ENCODE results near the gene KANSL1L.

KANSL1L gene

GRCh38 chr2:210002158-210003157 is 168.8 kb downstream of the KANSL1L start, which contains the start of gene RPE:
RPE (plus strand) TSS chr2:210002638; CDS start chr2:210002662, 24 bp downstream.
- no peak for FAIRE-seq
- DNase-seq (ENCODE audit: insufficient read length, low spot score): peak; percentile 55
- TF ChIP-seq CTCF (IDR thresholded peaks at IDR 0.05; ENCODE audit: insufficient read depth, missing control alignments): no peak

DNA sequence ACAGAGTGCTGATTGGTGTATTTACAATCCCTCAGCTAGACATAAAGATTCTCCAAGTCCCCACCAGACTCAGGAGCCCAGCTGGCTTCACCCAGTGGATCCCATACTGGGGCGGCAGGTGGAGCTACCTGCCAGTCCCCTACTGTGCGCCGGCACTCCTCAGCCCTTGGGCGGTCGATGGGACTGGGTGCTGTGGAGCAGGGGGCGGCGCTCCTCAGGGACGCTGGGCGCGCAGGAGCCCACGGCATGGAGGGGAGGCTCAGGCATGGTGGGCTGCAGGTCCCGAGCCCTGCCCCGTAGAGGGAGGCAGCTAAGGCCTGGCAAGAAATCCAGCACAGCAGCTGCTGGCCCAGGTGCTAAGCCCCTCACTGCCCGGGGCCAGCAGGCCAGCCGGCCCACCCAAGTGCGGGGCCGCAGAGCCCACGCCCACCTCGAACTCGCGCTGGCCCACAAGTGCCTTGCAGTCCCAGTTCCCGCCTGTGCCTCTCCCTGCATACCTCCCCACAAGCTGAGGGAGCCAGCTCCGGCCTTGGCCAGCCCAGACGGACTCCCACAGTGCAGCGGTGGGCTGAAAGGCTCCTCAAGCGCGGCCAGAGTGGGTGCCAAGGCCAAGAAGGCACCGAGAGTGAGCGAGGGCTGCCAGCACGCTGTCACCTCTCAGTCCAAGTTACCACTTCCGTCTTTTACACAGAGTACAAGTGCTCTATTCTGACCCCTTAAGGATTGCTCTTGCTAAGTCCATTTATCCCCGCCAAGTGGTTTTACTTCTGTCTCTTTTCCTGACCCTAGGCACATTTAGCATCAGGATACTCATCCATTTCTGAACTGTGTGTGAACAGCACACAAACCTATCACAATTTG is 170.5 kb downstream of the KANSL1L start:
- DNase-seq (ENCODE audit: insufficient read length, low spot score) (no peak), FAIRE-seq (no peak)
- no peak for TF ChIP-seq CTCF (IDR thresholded peaks at IDR 0.05; ENCODE audit: insufficient read depth, missing control alignments)

DNA sequence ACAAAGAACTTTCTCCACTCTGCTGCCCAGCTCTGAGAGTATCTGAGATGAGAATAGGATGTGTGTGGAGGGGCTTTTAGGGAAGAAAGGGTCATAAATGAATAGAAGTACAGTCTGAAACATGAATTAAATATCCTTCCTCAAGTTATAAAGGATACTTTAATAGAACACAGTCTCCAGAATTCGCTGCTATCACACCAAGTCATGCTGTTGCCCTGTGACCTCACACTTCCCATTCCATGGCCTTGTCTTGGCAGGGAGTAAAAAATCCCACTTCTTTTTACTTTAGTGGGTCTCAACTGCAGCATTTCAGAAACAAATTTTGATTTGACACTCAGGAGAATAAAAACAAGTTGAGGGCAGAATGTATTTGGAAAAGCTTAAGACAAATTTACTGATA is 172.6 kb downstream of the KANSL1L start:
- no peak for TF ChIP-seq CTCF (IDR thresholded peaks at IDR 0.05; ENCODE audit: insufficient read depth, missing control alignments)
- FAIRE-seq (no peak), DNase-seq (ENCODE audit: insufficient read length, low spot score) (no peak)

GRCh38 chr2:209993968-209994367 is 177.2 kb downstream of the KANSL1L start:
- no peak for FAIRE-seq
- no peak for TF ChIP-seq CTCF (IDR thresholded peaks at IDR 0.05; ENCODE audit: insufficient read depth, missing control alignments)
- DNase-seq (ENCODE audit: insufficient read length, low spot score): no peak

DNA sequence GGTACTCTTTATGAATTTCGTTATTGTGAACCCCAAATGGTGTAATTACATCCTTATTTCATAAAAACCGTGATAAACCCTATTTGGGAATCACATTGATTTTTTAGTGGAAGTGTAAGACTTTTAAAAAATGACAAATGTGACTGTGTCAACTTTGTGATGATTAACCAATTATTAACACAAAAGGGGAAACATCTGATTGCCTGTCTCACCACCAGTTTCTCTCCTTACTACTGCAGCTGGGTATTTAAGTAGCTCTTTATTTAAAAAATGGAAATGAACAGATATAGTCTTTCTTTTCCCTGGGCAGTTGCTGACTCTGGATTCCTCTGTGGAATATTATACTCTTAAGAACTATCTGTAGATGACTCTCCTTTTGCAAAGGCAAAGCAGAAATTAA is 180.4 kb downstream of the KANSL1L start:
- FAIRE-seq (no peak), DNase-seq (ENCODE audit: insufficient read length, low spot score) (no peak)
- no peak for TF ChIP-seq CTCF (IDR thresholded peaks at IDR 0.05; ENCODE audit: insufficient read depth, missing control alignments)

GRCh38 chr2:209988010-209988409 is 183.2 kb downstream of the KANSL1L start:
- DNase-seq (ENCODE audit: insufficient read length, low spot score): no peak
- no peak for FAIRE-seq
- TF ChIP-seq CTCF (IDR thresholded peaks at IDR 0.05; ENCODE audit: insufficient read depth, missing control alignments): no peak
